H1 (cell line): ENCODE measurements around the gene RTN4RL1. TPM values are rescaled to one million over a fixed set of nuclear protein-coding genes. Genes with fewer than 3 reads are reported as not detected.
A peak's percentile ranks its signal among the peaks of the same experiment; 100 is the strongest.

Source experiments
- CTCF ChIA-PET: fragments of 300-600 bp; sonication (Branson Sonifier 250); formaldehyde crosslinking; loops from one replicate; lab custom pipeline; 2021; ENCODE audit not compliant: partially characterized antibody; lab: Charles Lee
- POLR2A ChIA-PET: fragments of 300-600 bp; sonication (Branson Sonifier 250); formaldehyde crosslinking; loops from one replicate; lab custom pipeline; 2021; ENCODE audit warnings: inconsistent platforms; ENCODE audit not compliant: partially characterized antibody; lab: Charles Lee
- DNase-seq, 2 experiments: peaks; one replicate each; pipeline versions ENCODE4 v3.0.0 to v3.0.0-alpha.2; 2010 to 2022; ENCODE audit warnings: low spot score in 2 of 2, low read depth in 1 of 2, mixed read lengths in 1 of 2
- FAIRE-seq: peaks from 2 replicates; lab custom pipeline; 2011; peaks lifted over from hg19 to GRCh38; lab: Jason Lieb, UNC
- H2AFZ ChIP-seq: 2 replicates; pipeline ENCODE4 v1.8.1; 2012; ENCODE audit warnings: low read length, inconsistent platforms
- H2AK5ac ChIP-seq: 2 replicates; pipeline ENCODE4 v1.6.1; 2013; ENCODE audit warnings: low read depth, low read length
- H2BK120ac ChIP-seq: replicated peaks from 2 replicates; pipeline ENCODE3; 2013; ENCODE audit warnings: low read depth, low read length, inconsistent platforms
- H2BK12ac ChIP-seq: 2 replicates; pipeline ENCODE4 v1.6.1; 2013; ENCODE audit warnings: low read depth, low read length
- H2BK15ac ChIP-seq: 2 replicates; pipeline ENCODE4 v1.6.1; 2013; ENCODE audit warnings: low read length
- H2BK20ac ChIP-seq: 2 replicates; pipeline ENCODE4 v1.6.1; 2013; ENCODE audit warnings: low read length
- H2BK5ac ChIP-seq: 2 replicates; pipeline ENCODE4 v1.6.1; 2013; ENCODE audit warnings: low read depth, low read length
- H3K14ac ChIP-seq: 2 replicates; pipeline ENCODE4 v1.6.1; 2013; ENCODE audit warnings: inconsistent platforms; ENCODE audit not compliant: insufficient read length
- H3K18ac ChIP-seq: 2 replicates; pipeline ENCODE4 v1.6.1; 2013; ENCODE audit warnings: low read length; ENCODE audit errors: extremely low read depth
- H3K23ac ChIP-seq: 2 replicates; pipeline ENCODE4 v1.6.1; 2013; ENCODE audit warnings: inconsistent platforms; ENCODE audit not compliant: insufficient read length
- H3K23me2 ChIP-seq: 2 replicates; pipeline ENCODE4 v1.6.1; 2013; ENCODE audit warnings: low read depth, low read length
- H3K27ac ChIP-seq: 2 replicates; pipeline ENCODE4 v1.6.1; 2011; ENCODE audit warnings: low read depth, low read length, inconsistent platforms
- H3K27me3 ChIP-seq, 4 experiments: replicated peaks in 1 of 4; 1 replicate in 1 of 4; 2 replicates in 3 of 4; pipeline versions ENCODE4 v1.6.1 to v1.8.1; 2011 to 2013; ENCODE audit warnings: low read length in 3 of 4, mild to moderate bottlenecking in 3 of 4, inconsistent platforms in 2 of 4, mixed read lengths in 2 of 4, moderate library complexity in 1 of 4; ENCODE audit not compliant: control insufficient read depth in 3 of 4, insufficient read depth in 3 of 4; ENCODE audit errors: extremely low read depth in 1 of 4
- H3K36me3 ChIP-seq, 4 experiments: 2 replicates each; pipeline versions ENCODE4 v1.6.1 to v1.8.1; 2011 to 2013; ENCODE audit warnings: mild to moderate bottlenecking in 4 of 4, low read length in 3 of 4, moderate library complexity in 2 of 4, control low read depth in 1 of 4, inconsistent platforms in 1 of 4; ENCODE audit not compliant: insufficient read depth in 4 of 4, control insufficient read depth in 2 of 4
- H3K4ac ChIP-seq: replicated peaks from 2 replicates; pipeline ENCODE3; 2013; ENCODE audit warnings: low read length, low read depth, mixed read lengths, inconsistent platforms; ENCODE audit not compliant: insufficient read length
- H3K4me1 ChIP-seq, 4 experiments: replicated peaks in 1 of 4; 1 replicate in 1 of 4; 2 replicates in 3 of 4; pipeline versions ENCODE4 v1.6.1 to v1.8.1; 2011 to 2013; ENCODE audit warnings: low read length in 3 of 4, inconsistent platforms in 2 of 4, mixed read lengths in 1 of 4; ENCODE audit not compliant: insufficient read depth in 4 of 4, control insufficient read depth in 3 of 4
- H3K4me2 ChIP-seq, 2 experiments: 2 replicates each; pipeline versions ENCODE4 v1.6.1 to v1.8.1; 2011 to 2013; ENCODE audit warnings: low read depth in 2 of 2, low read length in 2 of 2, control low read depth in 1 of 2, inconsistent platforms in 1 of 2, mild to moderate bottlenecking in 1 of 2; ENCODE audit not compliant: insufficient read depth in 1 of 2
- H3K4me3 ChIP-seq, 4 experiments: fragments of 200-600, 300-600 bp in 1 of 4; sonication (generic), shearing (Covaris generic), sonication (Bioruptor Twin) in 1 of 4; 2 replicates each; pipeline versions ENCODE4 v1.5.1 to v1.8.1; 2011 to 2016; ENCODE audit warnings: low read length in 4 of 4, low read depth in 3 of 4, control low read depth in 2 of 4, inconsistent platforms in 2 of 4, mild to moderate bottlenecking in 2 of 4, mixed read lengths in 1 of 4, moderate library complexity in 1 of 4; ENCODE audit not compliant: insufficient read depth in 2 of 4; ENCODE audit errors: extremely low read depth in 1 of 4
- H3K56ac ChIP-seq: replicated peaks from 2 replicates; pipeline ENCODE3; 2013; ENCODE audit warnings: low read depth, mild to moderate bottlenecking, mixed read lengths, low read length, inconsistent platforms; ENCODE audit not compliant: insufficient read length
- H3K79me1 ChIP-seq: 2 replicates; pipeline ENCODE4 v1.6.1; 2013; ENCODE audit warnings: low read depth, low read length, control low read depth
- H3K79me2 ChIP-seq, 2 experiments: 2 replicates each; pipeline versions ENCODE4 v1.6.1 to v1.8.1; 2012 to 2013; ENCODE audit warnings: low read length in 2 of 2, mild to moderate bottlenecking in 2 of 2, inconsistent platforms in 1 of 2; ENCODE audit not compliant: insufficient read depth in 2 of 2, control insufficient read depth in 1 of 2
- H3K9ac ChIP-seq, 4 experiments: replicated peaks in 1 of 4; 1 replicate in 1 of 4; 2 replicates in 3 of 4; pipeline versions ENCODE4 v1.6.1 to v1.8.1; 2011 to 2013; ENCODE audit warnings: low read depth in 3 of 4, low read length in 3 of 4, control low read depth in 2 of 4, mild to moderate bottlenecking in 2 of 4, moderate library complexity in 2 of 4, inconsistent platforms in 1 of 4; ENCODE audit errors: extremely low read depth in 1 of 4
- H3K9me3 ChIP-seq, 2 experiments: 2 replicates each; pipeline versions ENCODE4 v1.6.1 to v1.8.1; 2012 to 2013; ENCODE audit warnings: mild to moderate bottlenecking in 2 of 2, moderate library complexity in 2 of 2, control low read depth in 1 of 2, inconsistent platforms in 1 of 2, low read depth in 1 of 2, low read length in 1 of 2, mixed read lengths in 1 of 2; ENCODE audit not compliant: insufficient read depth in 2 of 2
- H4K20me1 ChIP-seq, 2 experiments: replicated peaks in 1 of 2; 2 replicates each; pipeline versions ENCODE3 to v1.8.1; 2011 to 2013; ENCODE audit warnings: inconsistent platforms in 2 of 2, low read length in 2 of 2, mild to moderate bottlenecking in 1 of 2; ENCODE audit not compliant: insufficient read depth in 2 of 2, control insufficient read depth in 1 of 2
- H4K5ac ChIP-seq: 2 replicates; pipeline ENCODE4 v1.6.1; 2013; ENCODE audit warnings: low read length, low read depth, mixed read lengths, inconsistent platforms; ENCODE audit not compliant: insufficient read length
- H4K8ac ChIP-seq: 2 replicates; pipeline ENCODE4 v1.8.0; 2013; ENCODE audit warnings: mild to moderate bottlenecking, moderate library complexity, low read length, inconsistent platforms; ENCODE audit not compliant: insufficient read depth; ENCODE audit errors: extremely low read depth
- H4K91ac ChIP-seq: replicated peaks from 2 replicates; pipeline ENCODE3; 2013; ENCODE audit warnings: low read length, mixed read lengths, inconsistent platforms; ENCODE audit not compliant: insufficient read length
- CEBPB ChIP-seq: IDR thresholded peaks from 2 replicates; pipeline ENCODE4 v1.6.1; 2012; ENCODE audit warnings: low read depth, low read length
- EZH2 ChIP-seq: fragments of 200-600 bp; sonication (generic); IDR thresholded peaks from 2 replicates; pipeline ENCODE4 v1.7.1; 2012; ENCODE audit warnings: low read depth, mild to moderate bottlenecking, moderate library complexity, low read length, inconsistent platforms; ENCODE audit not compliant: severe bottlenecking
- HDAC2 ChIP-seq, 2 experiments: fragments of 300-600 bp in 1 of 2; sonication (generic) in 1 of 2; IDR thresholded peaks; 2 replicates each; pipeline ENCODE4 v1.6.1; 2011 to 2012; ENCODE audit warnings: low read depth in 2 of 2, low read length in 2 of 2, mild to moderate bottlenecking in 2 of 2, moderate library complexity in 2 of 2, borderline replicate concordance in 1 of 2, inconsistent platforms in 1 of 2
- HDAC6 ChIP-seq: IDR thresholded peaks from one replicate; pipeline ENCODE4 v1.7.1; 2012; ENCODE audit warnings: low read depth, mild to moderate bottlenecking, inconsistent platforms, low read length, moderate library complexity
- PHF8 ChIP-seq: fragments of 200-600 bp; sonication (generic); conservative IDR thresholded peaks from 2 replicates; pipeline ENCODE4 v1.7.1; 2012; ENCODE audit warnings: low read depth, mild to moderate bottlenecking, inconsistent platforms, low read length, moderate library complexity
- RFX5 ChIP-seq: IDR thresholded peaks from 2 replicates; pipeline ENCODE4 v1.6.1; 2011; ENCODE audit warnings: low read depth, low read length, improper control_type of control experiment, borderline replicate concordance
- RNF2 ChIP-seq: fragments of 200-900, 300-1000 bp; sonication (generic); IDR thresholded peaks from 2 replicates; pipeline ENCODE4 v1.7.1; 2016; ENCODE audit warnings: borderline replicate concordance, low read depth, mild to moderate bottlenecking, antibody characterized with exemption, low read length; ENCODE audit not compliant: poor library complexity, severe bottlenecking; ENCODE audit errors: missing control alignments
- SIN3A ChIP-seq, 2 experiments: IDR thresholded peaks in 1 of 2; conservative IDR thresholded peaks in 1 of 2; 2 replicates each; pipeline ENCODE4 v1.6.1; 2011 to 2012; ENCODE audit warnings: low read length in 2 of 2, improper control_type of control experiment in 1 of 2, low read depth in 1 of 2, mild to moderate bottlenecking in 1 of 2
- TAF1 ChIP-seq: IDR thresholded peaks from 2 replicates; pipeline ENCODE4 v1.6.1; 2011; ENCODE audit warnings: mild to moderate bottlenecking, low read depth, low read length
- WGBS, 2 experiments: shearing (Covaris generic) in 1 of 2; methylation state at CpG; one replicate each; pipeline versions ENCODE4 v1.1.6 to v1.1.7; 2013 to 2015; ENCODE audit warnings: low lambda C conversion rate in 2 of 2, mixed read lengths in 2 of 2, inconsistent platforms in 1 of 2, low coverage in 1 of 2, missing lambda C conversion rate in 1 of 2; ENCODE audit not compliant: insufficient replicate concordance in 2 of 2, insufficient coverage in 1 of 2, insufficient read length in 1 of 2; ENCODE audit errors: extremely low coverage in 1 of 2, missing lambda C conversion rate in 1 of 2; 5-methylcytosine and 5-hydroxymethylcytosine counted together
- polyA plus RNA-seq, 7 experiments: library from polyadenylated mRNA; depleted of rRNA in 3 of 7; stranded (reverse) in 5 of 7; unstranded in 2 of 7; fragments of >200 nt in 5 of 7; fragments of 200-250 nt in 2 of 7; gene quantifications; 1 replicate in 5 of 7; 2 replicates in 1 of 7; 4 replicates in 1 of 7; pipeline versions ENCODE4 v1.2.1 to v1.2.3, GENCODE V29; 2011 to 2013; ENCODE audit warnings: missing spikeins in 2 of 7, mixed read lengths in 2 of 7
- total RNA-seq: library from RNA; stranded (reverse); fragmentation: NEBNext Ultra II Directional; extraction: Animal tissue kit (Norgen Biotek cat#: 25700); gene quantifications from 2 replicates; pipeline ENCODE4 v1.2.1, GENCODE V29; 2021
- TF ChIP-seq, protein P1 (sequence below): IDR thresholded peaks from 2 replicates; pipeline ENCODE4 v1.6.1; 2012; ENCODE audit warnings: inconsistent platforms

RTN4RL1 gene
- total and polyA plus RNA-seq, 2 of the 8 experiments (the other 6 are each of a cell fraction or from before 2014, with no cell fraction given), result 0.09 TPM; not detected in 1

- Histone ChIP-seq H4K5ac (no peak overlapping the region), H3K27ac (no peak overlapping the region), H4K91ac (no peak overlapping the region), H3K23me2 (peaks cover 4% of the 10 kb centered on the region; the same call in 1 of the 2 replicates), H3K9me3 (no peaks in the 10 kb centered on the region), H3K36me3 (no peaks in the 10 kb centered on the region), H2BK5ac (no peak overlapping the region), H2BK15ac (no peak overlapping the region), H3K4ac (no peak overlapping the region), H2BK12ac (no peak overlapping the region), H3K4me1 (peaks cover 0 to 24% (median 12%) of the 10 kb centered on the region in 4 experiments; a peak in 6 of 7 replicates), H4K20me1 (no peaks in the 10 kb centered on the region), H3K27me3 (peaks cover 8 to 28% (median 20%) of the 10 kb centered on the region in 4 experiments), H3K18ac (no peak overlapping the region; the same call in 1 of the 2 replicates), H3K4me2 (peak overlapping the region; percentile 73 to 79), H3K56ac (no peak overlapping the region), H3K79me1 (no peaks in the 10 kb centered on the region), H3K79me2 (no peaks in the 10 kb centered on the region), H4K8ac (no peak overlapping the region; the same call in 1 of the 2 replicates), H2BK120ac (no peak overlapping the region), H3K23ac (no peak overlapping the region), H2AK5ac (no peak overlapping the region), H2AFZ (no peak overlapping the region), H2BK20ac (no peak overlapping the region), H3K9ac (no peak overlapping the region), H3K4me3 (peak overlapping the region; percentile 35 to 63 (median 44)), H3K14ac (no peak overlapping the region)
- ChIA-PET POLR2A (interaction anchor here (0.6 kb wide), 1 partner anchor 320 kb away, joined by 4 read pairs; no protein-coding TSS in a partner anchor), CTCF (interaction anchor here (0.6 to 2.2 kb wide), 3 partner anchors 27 to 252 kb away, joined by 3 to 6 read pairs (median 3); partner anchors contain the start of gene RTN4RL1)
- DNase-seq, result no peak
- 2% methylated on average over 50 of the region's 92 CpGs; no CpG with 5 or more reads in 1 of the 2 experiments for WGBS, 2 experiments
- FAIRE-seq, result no peak
- TF ChIP-seq HDAC6, result no peak
- 0 out of 2 replicates have a peak, but pooled peaks have one; percentile 19 for TF ChIP-seq PHF8
- TF ChIP-seq CEBPB, result no peak
- TF ChIP-seq SIN3A (conservative IDR thresholded peaks at IDR 0.05 in 1 of 2, IDR thresholded peaks at IDR 0.05 in 1 of 2; ENCODE audit: low read depth in 1 of 2, low read length in 2 of 2), result no peak
- no peak for TF ChIP-seq EZH2
- TF ChIP-seq TAF1, result no peak
- no peak for TF ChIP-seq RFX5
- no peak for TF ChIP-seq HDAC2 (IDR thresholded peaks at IDR 0.05; ENCODE audit: borderline replicate concordance in 1 of 2, low read depth in 2 of 2, low read length in 2 of 2)
- TF ChIP-seq, protein P1, sequence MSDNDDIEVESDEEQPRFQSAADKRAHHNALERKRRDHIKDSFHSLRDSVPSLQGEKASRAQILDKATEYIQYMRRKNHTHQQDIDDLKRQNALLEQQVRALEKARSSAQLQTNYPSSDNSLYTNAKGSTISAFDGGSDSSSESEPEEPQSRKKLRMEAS, result no peak
- TF ChIP-seq RNF2, result no peak
Measured at GRCh38 chr17:1997927-1998742, 27.0 kb downstream of the RTN4RL1 start.
